ENCODE data around the gene MITF.

The MITF gene

DNA sequence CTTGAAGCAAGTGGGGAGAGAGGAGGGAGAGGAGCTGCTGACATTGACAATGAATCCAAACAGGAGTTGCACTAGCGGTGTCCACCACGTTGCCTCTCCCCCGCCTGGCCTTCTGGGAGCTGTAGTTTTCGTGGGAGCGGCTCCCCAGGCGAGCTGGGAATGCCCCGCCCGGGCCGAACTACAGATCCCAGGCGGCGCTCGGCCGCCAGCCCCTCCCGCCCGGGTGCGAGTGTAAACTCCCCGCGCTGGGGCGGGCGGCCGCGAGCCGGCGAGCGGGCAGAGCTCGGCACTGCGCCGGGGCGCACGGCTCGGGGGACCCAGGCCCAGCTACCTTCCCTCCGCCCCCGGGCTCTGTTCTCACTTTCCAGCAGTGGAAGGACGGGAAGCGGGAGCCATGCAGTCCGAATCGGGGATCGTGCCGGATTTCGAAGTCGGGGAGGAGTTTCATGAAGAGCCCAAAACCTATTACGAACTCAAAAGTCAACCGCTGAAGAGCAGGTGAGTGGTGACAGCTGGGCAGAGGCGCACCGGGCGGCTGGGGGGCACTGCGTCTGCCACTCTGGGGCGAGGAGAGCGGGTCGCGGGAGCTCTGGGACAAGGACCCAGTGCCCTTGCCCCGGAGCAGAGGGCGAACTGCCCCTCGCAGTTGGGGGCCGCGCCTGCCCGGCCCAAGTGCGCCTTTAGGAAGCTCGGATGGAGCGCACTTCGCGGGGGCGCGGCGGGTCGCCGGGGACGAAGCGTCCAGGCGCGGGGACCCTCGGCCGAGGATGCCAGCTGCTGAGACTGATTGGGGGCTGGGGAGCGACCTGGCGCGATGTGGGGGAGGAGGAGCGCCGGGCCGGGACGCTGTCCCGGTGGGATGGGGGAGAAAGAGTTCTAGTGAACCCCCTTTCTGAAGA, at the start of gene MITF:
TSS of gene MITF (plus strand) at position 261 of the 899 bp plus-strand sequence. CDS start at position 395, 134 bp downstream.
- Mint-ChIP-seq H3K27ac (no peak within 1 kb of the TSS), H3K4me1 (peaks cover 17% of the 10 kb centered on the region), H3K27me3 (peaks cover 80% of the 10 kb centered on the region), H3K4me3 (peak within 1 kb of the TSS; percentile 66 to 82), H3K9me3 (no peaks in the 10 kb centered on the region)
- DNase-seq (peak; percentile 52 to 72), ATAC-seq (peak; percentile 90)

- DNase-seq (no peak), ATAC-seq (no peak)
- no peaks in the 10 kb centered on the region for H3K4me1 Mint-ChIP-seq
- no peak overlapping the region for H3K27ac Mint-ChIP-seq
- no peaks in the 10 kb centered on the region for H3K9me3 Mint-ChIP-seq
- H3K27me3 Mint-ChIP-seq: no peaks in the 10 kb centered on the region
- H3K4me3 Mint-ChIP-seq: no peak overlapping the region
Observed at GRCh38 chr3:69691860-69692259, 47.4 kb upstream of the MITF start.

- no peak overlapping the region for H3K4me3 Mint-ChIP-seq
- no peaks in the 10 kb centered on the region for H3K27me3 Mint-ChIP-seq
- ATAC-seq (no peak), DNase-seq (no peak)
- H3K4me1 Mint-ChIP-seq: no peaks in the 10 kb centered on the region
- H3K27ac Mint-ChIP-seq: no peak overlapping the region
- no peaks in the 10 kb centered on the region for H3K9me3 Mint-ChIP-seq
Observed at GRCh38 chr3:69692761-69693160, 46.5 kb upstream of the MITF start.

- peaks cover 0 to 5% of the 10 kb centered on the region in 2 donors for H3K9me3 Mint-ChIP-seq
- no peak overlapping the region for H3K4me3 Mint-ChIP-seq
- ATAC-seq (no peak), DNase-seq (no peak)
- H3K27me3 Mint-ChIP-seq: no peaks in the 10 kb centered on the region
- H3K4me1 Mint-ChIP-seq: no peaks in the 10 kb centered on the region
- H3K27ac Mint-ChIP-seq: no peak overlapping the region
Observed at GRCh38 chr3:69695443-69695842, 43.8 kb upstream of the MITF start.

GRCh38 chr3:69695933-69696332, 43.3 kb upstream of the MITF start:
- no peak for ATAC-seq
- no peak for DNase-seq
- H3K4me1 Mint-ChIP-seq: no peaks in the 10 kb centered on the region
- no peak overlapping the region for H3K4me3 Mint-ChIP-seq
- no peaks in the 10 kb centered on the region for H3K27me3 Mint-ChIP-seq
- H3K27ac Mint-ChIP-seq: no peak overlapping the region
- peaks cover 0 to 6% of the 10 kb centered on the region in 2 donors for H3K9me3 Mint-ChIP-seq

GRCh38 chr3:69696367-69696766, 42.9 kb upstream of the MITF start:
- Mint-ChIP-seq H3K27ac (no peak overlapping the region), H3K9me3 (peaks cover 2 to 10% of the 10 kb centered on the region in 2 donors), H3K4me3 (no peak overlapping the region), H3K4me1 (no peaks in the 10 kb centered on the region), H3K27me3 (no peaks in the 10 kb centered on the region)
- ATAC-seq (no peak), DNase-seq (no peak)

DNA sequence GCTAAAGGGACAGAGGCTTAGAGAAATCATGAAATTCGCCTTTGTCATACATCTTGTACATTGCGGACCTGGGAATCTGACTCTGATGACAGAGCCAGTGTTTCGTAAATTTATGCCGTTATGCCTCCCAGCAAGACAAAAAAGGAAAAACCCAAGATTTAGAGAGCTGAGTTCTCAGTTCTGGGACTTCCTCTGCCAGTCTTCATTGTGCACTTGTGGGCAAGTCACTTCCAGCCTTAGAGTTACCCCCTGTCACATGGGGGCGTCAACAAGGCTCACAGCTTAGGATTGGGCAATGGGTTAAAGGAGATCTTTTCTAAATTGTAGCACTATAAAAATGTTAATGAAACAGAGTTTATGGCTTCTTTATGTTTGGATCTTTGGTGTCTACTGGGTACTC, 41.9 kb upstream of the MITF start:
- Mint-ChIP-seq H3K9me3 (peaks cover 9 to 17% of the 10 kb centered on the region in 2 donors), H3K27me3 (no peaks in the 10 kb centered on the region), H3K4me3 (no peak overlapping the region), H3K27ac (no peak overlapping the region), H3K4me1 (no peaks in the 10 kb centered on the region)
- ATAC-seq (no peak), DNase-seq (no peak)

- Mint-ChIP-seq H3K27me3 (no peaks in the 10 kb centered on the region), H3K9me3 (peaks cover 9 to 17% of the 10 kb centered on the region in 2 donors), H3K27ac (no peak overlapping the region), H3K4me3 (no peak overlapping the region), H3K4me1 (no peaks in the 10 kb centered on the region)
- ATAC-seq: no peak
- DNase-seq: no peak
Observed at GRCh38 chr3:69698728-69699127, 40.5 kb upstream of the MITF start.

DNA sequence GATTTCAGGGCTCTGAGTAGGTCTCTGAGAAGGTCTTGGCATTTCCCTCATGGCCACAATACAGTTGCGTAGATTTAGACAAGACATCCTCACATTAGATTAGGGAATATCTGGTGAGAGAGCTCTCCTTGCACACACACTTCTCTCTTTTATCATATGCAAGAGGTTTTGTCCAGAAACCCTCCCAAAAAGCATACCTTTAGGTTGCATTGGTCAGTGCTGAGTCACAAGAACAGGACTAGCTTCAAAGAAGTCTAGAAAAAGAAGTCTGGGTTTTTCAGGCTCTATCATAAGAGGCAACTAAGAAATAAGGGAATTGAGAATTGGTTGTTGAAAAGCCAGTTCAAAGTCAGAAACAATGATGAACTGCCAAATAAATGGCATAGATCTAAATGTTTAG, 40.1 kb upstream of the MITF start:
- Mint-ChIP-seq H3K27ac (no peak overlapping the region), H3K9me3 (peaks cover 9 to 17% of the 10 kb centered on the region in 2 donors), H3K27me3 (no peaks in the 10 kb centered on the region), H3K4me1 (no peaks in the 10 kb centered on the region), H3K4me3 (no peak overlapping the region)
- DNase-seq (no peak), ATAC-seq (no peak)

GRCh38 chr3:69700949-69701348, 38.3 kb upstream of the MITF start:
- H3K4me3 Mint-ChIP-seq: no peak overlapping the region
- peaks cover 9 to 17% of the 10 kb centered on the region in 2 donors for H3K9me3 Mint-ChIP-seq
- DNase-seq (no peak), ATAC-seq (no peak)
- no peaks in the 10 kb centered on the region for H3K4me1 Mint-ChIP-seq
- no peak overlapping the region for H3K27ac Mint-ChIP-seq
- no peaks in the 10 kb centered on the region for H3K27me3 Mint-ChIP-seq

DNA sequence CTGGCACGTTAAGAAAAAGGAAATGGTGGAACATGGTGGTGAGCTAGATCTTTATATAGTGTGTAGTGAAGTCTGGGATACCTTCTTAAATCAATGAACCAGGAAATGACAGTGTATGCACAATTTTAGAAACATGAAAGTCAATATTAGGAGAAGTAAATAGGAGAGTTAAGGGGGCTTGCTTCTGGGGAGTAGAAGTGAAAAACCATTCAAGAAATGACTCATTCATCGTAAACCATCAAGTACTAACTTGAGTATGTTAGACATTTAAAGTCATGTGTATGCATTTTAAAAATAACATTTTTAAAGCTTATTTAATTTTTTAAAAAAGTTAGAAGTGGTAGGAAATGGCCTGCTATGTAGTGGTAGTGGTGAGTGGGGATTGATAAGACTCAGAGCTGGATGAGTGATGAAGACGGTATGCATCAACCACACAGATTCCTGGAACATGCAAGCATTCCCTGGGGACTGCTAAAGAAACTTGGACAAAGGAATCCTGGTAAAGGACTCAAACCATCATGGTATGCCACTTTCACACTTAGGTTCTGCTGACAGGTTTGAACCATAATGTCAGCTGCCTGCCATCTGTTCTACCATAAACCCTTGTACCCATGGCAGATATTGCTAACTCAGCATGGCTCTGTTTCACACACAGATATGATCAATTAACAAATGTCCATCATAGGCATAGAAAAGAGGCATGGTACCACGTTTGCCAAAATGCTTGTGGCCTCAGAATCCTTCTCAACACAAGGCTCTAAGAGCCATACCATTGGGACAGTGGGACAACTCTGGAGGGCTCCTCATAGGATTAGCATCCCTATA, 28.9 kb upstream of the MITF start:
- DNase-seq (no peak), ATAC-seq (no peak)
- H3K27ac Mint-ChIP-seq: no peak overlapping the region
- H3K4me3 Mint-ChIP-seq: no peak overlapping the region
- peaks cover 0 to 12% of the 10 kb centered on the region in 2 donors for H3K9me3 Mint-ChIP-seq
- H3K4me1 Mint-ChIP-seq: no peaks in the 10 kb centered on the region
- no peaks in the 10 kb centered on the region for H3K27me3 Mint-ChIP-seq

- ATAC-seq: no peak
- Mint-ChIP-seq H3K4me1 (no peaks in the 10 kb centered on the region), H3K27me3 (no peaks in the 10 kb centered on the region), H3K9me3 (peaks cover 0 to 9% of the 10 kb centered on the region in 2 donors), H3K4me3 (no peak overlapping the region), H3K27ac (no peak overlapping the region)
- no peak for DNase-seq
Observed at GRCh38 chr3:69712269-69712668, 27.0 kb upstream of the MITF start.

- no peak overlapping the region for H3K4me3 Mint-ChIP-seq
- no peak overlapping the region for H3K27ac Mint-ChIP-seq
- no peak for ATAC-seq
- H3K27me3 Mint-ChIP-seq: no peaks in the 10 kb centered on the region
- H3K4me1 Mint-ChIP-seq: no peaks in the 10 kb centered on the region
- peaks cover 0 to 5% of the 10 kb centered on the region in 2 donors for H3K9me3 Mint-ChIP-seq
- no peak for DNase-seq
Observed at GRCh38 chr3:69712933-69713332, 26.3 kb upstream of the MITF start.

- Mint-ChIP-seq H3K4me1 (no peaks in the 10 kb centered on the region), H3K27ac (no peak overlapping the region), H3K4me3 (no peak overlapping the region), H3K9me3 (no peaks in the 10 kb centered on the region), H3K27me3 (peaks cover 10% of the 10 kb centered on the region)
- ATAC-seq: no peak
- no peak for DNase-seq
Observed at GRCh38 chr3:69715204-69715603, 24.1 kb upstream of the MITF start.

DNA sequence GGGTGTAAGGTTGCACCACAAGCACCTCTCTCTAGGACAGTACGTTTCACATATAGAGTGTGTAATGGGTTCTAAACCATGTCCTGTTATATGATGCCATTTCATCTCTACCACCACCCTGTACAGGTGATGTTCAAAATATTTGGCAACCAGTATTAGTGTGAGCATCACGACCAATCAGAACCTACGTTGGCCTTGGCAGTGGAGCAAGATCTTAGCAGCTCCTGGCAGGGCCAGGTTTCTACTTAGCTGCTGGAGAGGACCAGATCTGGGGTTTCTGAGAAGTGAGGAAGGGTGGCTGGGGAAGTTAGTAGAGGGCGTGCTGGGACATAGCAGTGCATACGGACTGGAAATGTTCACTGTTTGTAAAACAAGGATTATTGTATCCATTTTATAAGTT, 23.1 kb upstream of the MITF start:
- Mint-ChIP-seq H3K27me3 (peaks cover 18% of the 10 kb centered on the region), H3K9me3 (no peaks in the 10 kb centered on the region), H3K4me3 (no peak overlapping the region), H3K27ac (no peak overlapping the region), H3K4me1 (no peaks in the 10 kb centered on the region)
- DNase-seq (no peak), ATAC-seq (no peak)

All from stimulated activated naive CD8-positive, alpha-beta T cell treated with anti-CD3 and anti-CD28 coated beads, Interleukin-15, amount 100 ng/mL, for 72 hours (primary cell).